ENCODE data around the gene VPS41. TPM values are rescaled to one million over a fixed set of nuclear protein-coding genes. Genes with fewer than 3 reads are reported as not detected.

The VPS41 gene
- polyA plus RNA-seq, 3 donors = 12.7 to 62.2 (median 56.7) TPM

GRCh38 chr7:38743899-38744298 lies 165.1 kb downstream of the VPS41 start:
- no peaks in the 10 kb centered on the region for H3K9me3 ChIP-seq (replicated peaks in 1 of 2; ENCODE audit: control insufficient read depth in 1 of 2, insufficient read depth in 1 of 2, low read length in 2 of 2)
- peaks cover 66 to 97% of the 10 kb centered on the region in 2 donors for H3K36me3 ChIP-seq (replicated peaks in 1 of 2; ENCODE audit: control insufficient read depth in 1 of 2, insufficient read depth in 2 of 2, low read length in 2 of 2)
- H3K27me3 ChIP-seq (ENCODE audit: control insufficient read depth in 2 of 2, insufficient read depth in 2 of 2, low read length in 2 of 2) = no peaks in the 10 kb centered on the region
- Mint-ChIP-seq H3K9me3 (no peaks in the 10 kb centered on the region), H3K36me3 (peaks cover 68 to 76% of the 10 kb centered on the region in 2 donors), H3K4me1 (no peaks in the 10 kb centered on the region), H3K27me3 (ENCODE audit: low read depth in 3 of 3) (no peaks in the 10 kb centered on the region), H3K27ac (peak overlapping the region in 2 of 7 donors; percentile 7 to 31), H3K4me3 (no peak overlapping the region)
- DNase-seq = no peak
- H3K4me1 ChIP-seq (ENCODE audit: control insufficient read depth in 1 of 2, insufficient read depth in 2 of 2, low read length in 2 of 2) = no peaks in the 10 kb centered on the region
- no peak overlapping the region for H3K4me3 ChIP-seq (replicated peaks in 1 of 3; ENCODE audit: low read depth in 2 of 3, low read length in 3 of 3)
- no peaks in the 10 kb centered on the region for H3K79me2 ChIP-seq (ENCODE audit: insufficient read depth, low read length)
- H3K4me2 ChIP-seq (replicated peaks; ENCODE audit: extremely low read depth, low read length, poor library complexity, severe bottlenecking) = no peak overlapping the region
- intact Hi-C loops (cut with micrococcal nuclease) = no loop called here
- H4K20me1 ChIP-seq (ENCODE audit: insufficient read depth, low read length) = no peaks in the 10 kb centered on the region
- no CpG with 5 or more reads among the region's 1 CpG for WGBS (ENCODE audit: insufficient coverage)
- no peak for TF ChIP-seq CTCF (IDR thresholded peaks at IDR 0.05)
- no peak overlapping the region for H2AFZ ChIP-seq (ENCODE audit: insufficient read depth, low read depth, low read length, poor library complexity, severe bottlenecking)
- H3K9ac ChIP-seq (ENCODE audit: insufficient read depth, low read length, poor library complexity, severe bottlenecking) = no peak overlapping the region
- H3K27ac ChIP-seq (ENCODE audit: low read depth in 1 of 2, low read length in 2 of 2) = peak overlapping the region in 1 of 2 donors; percentile 34

GRCh38 chr7:38740041-38740440 lies 168.9 kb downstream of the VPS41 start:
- no peak overlapping the region for H2AFZ ChIP-seq (ENCODE audit: insufficient read depth, low read depth, low read length, poor library complexity, severe bottlenecking)
- 96% methylated on average over 2 of the region's 4 CpGs for WGBS (ENCODE audit: insufficient coverage)
- H3K27ac Mint-ChIP-seq = no peak overlapping the region
- no peaks in the 10 kb centered on the region for H3K4me1 Mint-ChIP-seq
- no peak overlapping the region for H3K4me3 Mint-ChIP-seq
- no peaks in the 10 kb centered on the region for H3K9me3 Mint-ChIP-seq
- peaks cover 70 to 91% of the 10 kb centered on the region in 2 donors for H3K36me3 ChIP-seq (replicated peaks in 1 of 2; ENCODE audit: control insufficient read depth in 1 of 2, insufficient read depth in 2 of 2, low read length in 2 of 2)
- H3K27me3 Mint-ChIP-seq (ENCODE audit: low read depth in 3 of 3) = no peaks in the 10 kb centered on the region
- H3K79me2 ChIP-seq (ENCODE audit: insufficient read depth, low read length) = no peaks in the 10 kb centered on the region
- H3K27ac ChIP-seq (ENCODE audit: low read depth in 1 of 2, low read length in 2 of 2) = no peak overlapping the region
- H3K9me3 ChIP-seq (replicated peaks in 1 of 2; ENCODE audit: control insufficient read depth in 1 of 2, insufficient read depth in 1 of 2, low read length in 2 of 2) = no peaks in the 10 kb centered on the region
- H3K4me2 ChIP-seq (replicated peaks; ENCODE audit: extremely low read depth, low read length, poor library complexity, severe bottlenecking) = no peak overlapping the region
- no peak for TF ChIP-seq CTCF (IDR thresholded peaks at IDR 0.05)
- peaks cover 69 to 71% of the 10 kb centered on the region in 2 donors for H3K36me3 Mint-ChIP-seq
- no peaks in the 10 kb centered on the region for H4K20me1 ChIP-seq (ENCODE audit: insufficient read depth, low read length)
- intact Hi-C loops (cut with micrococcal nuclease) = no loop called here
- no peak for DNase-seq
- no peaks in the 10 kb centered on the region for H3K4me1 ChIP-seq (ENCODE audit: control insufficient read depth in 1 of 2, insufficient read depth in 2 of 2, low read length in 2 of 2)
- no peak overlapping the region for H3K9ac ChIP-seq (ENCODE audit: insufficient read depth, low read length, poor library complexity, severe bottlenecking)
- H3K4me3 ChIP-seq (replicated peaks in 1 of 3; ENCODE audit: low read depth in 2 of 3, low read length in 3 of 3) = no peak overlapping the region
- H3K27me3 ChIP-seq (ENCODE audit: control insufficient read depth in 2 of 2, insufficient read depth in 2 of 2, low read length in 2 of 2) = no peaks in the 10 kb centered on the region

All from CD14-positive monocyte (primary cell).